NCI-H2107 treated with DMSO at 0.1 percent for 48 hours (cell line): ENCODE results near the gene TMEM176B.
A peak's percentile ranks its signal among the peaks of the same experiment; 100 is the strongest.
"Not testable (repeated sequence)": the region's sequence is repeated elsewhere in the genome, so short reads cannot be mapped to it uniquely, and the experiment has no call there.

Experiments used
- DNase-seq: peaks from one replicate; lab custom pipeline; 2025; ENCODE audit not compliant: unreplicated experiment; lab: John Stamatoyannopoulos, UW

Gene TMEM176B

DNA sequence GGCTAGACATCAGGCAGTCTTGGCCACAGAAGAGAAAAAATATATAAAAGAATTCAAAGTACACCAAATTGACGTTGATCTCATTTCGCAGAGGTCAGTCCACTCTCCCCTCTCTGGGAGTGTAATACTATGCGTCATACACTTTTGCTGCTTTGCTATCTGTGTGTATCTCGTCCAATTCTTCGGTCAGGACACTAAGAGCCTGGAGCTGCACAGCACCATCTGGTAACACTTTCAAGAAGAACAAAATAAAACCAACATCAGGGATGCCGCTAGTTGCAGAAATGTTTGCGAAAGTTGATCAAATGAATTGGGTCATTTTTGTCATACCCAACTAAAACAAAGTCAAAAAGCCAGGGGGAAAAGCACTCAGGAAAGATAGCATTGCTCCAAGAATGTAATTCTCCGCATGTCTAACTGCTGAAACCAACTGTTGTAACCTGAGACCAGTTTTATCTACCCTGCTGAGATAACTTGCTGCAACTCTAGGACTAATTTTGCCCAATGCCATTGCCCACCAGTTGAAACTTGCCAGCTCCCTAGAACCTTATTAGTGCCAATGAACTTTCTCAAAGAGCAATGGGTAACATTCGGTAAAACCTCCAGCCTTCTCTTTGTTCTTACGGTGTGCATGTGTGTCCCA lies 23.4 kb upstream of the TMEM176B start:
- DNase-seq = no peak

DNA sequence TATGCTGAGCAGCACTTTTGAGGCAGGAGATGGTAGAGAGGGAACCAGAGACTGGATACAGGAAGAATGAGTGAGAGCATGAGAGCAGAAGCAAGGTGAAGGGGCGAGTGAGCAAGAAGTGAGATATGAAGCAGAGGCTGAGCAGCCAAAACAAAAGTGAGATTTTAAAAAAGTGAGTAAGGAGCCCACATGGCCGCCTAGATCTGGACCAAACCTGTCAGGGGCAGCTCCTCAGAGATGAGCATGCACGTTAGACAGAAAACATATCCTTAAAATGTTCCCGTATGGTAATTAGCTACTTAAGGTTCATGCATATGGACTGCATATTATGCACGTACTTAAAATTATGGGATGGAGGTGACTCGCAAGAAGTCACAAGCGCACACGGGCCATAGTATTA lies 22.9 kb upstream of the TMEM176B start:
- no peak for DNase-seq

DNA sequence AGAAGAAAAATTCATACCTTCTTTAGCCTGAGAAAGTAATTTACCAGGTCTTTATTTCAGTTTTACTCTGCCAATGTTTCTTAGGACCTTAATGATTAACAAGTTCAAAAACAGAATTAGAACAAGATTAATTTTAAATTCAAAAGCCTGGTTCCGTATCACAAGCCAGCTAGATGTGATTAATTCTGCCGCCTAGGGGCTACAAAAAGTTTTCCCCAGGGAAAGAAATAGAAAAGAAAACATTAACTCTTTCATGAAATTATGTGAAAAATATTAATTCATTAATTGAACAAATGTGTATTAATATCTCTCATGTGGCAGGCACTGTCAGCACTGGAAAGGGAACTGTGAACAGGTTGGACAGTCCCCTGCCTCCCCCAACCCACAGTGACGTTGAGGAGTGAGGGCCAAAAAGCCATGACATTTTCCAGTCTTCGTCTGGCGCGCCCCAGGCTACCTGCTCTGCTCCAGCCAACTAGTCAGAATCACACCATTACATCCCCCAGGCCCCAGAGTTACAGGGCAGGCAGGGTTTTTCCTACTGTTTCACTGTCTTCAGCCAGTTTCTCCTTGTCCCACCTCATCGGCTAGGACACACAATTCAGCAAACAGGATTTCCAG lies 20.5 kb upstream of the TMEM176B start:
- no peak for DNase-seq

DNA sequence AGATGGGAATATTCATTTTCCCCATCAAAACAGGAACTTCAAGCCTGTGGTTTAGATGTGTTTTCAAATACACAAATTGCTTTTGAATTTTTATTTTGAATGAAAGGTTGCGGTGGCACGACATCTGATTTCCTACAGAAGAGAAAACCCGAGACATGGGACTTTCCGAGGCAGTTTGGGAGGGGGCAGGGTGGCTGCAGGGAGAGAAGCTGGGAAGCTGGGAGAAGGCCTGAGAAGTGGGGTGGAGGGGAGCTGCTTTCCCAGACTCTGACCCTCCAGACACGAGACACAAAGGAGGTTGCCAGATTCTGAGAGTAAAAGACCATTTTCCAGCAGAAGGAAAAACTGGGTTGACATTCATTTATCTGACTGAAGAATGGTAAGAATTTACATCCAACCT lies 20.0 kb upstream of the TMEM176B start:
- DNase-seq = no peak

DNA sequence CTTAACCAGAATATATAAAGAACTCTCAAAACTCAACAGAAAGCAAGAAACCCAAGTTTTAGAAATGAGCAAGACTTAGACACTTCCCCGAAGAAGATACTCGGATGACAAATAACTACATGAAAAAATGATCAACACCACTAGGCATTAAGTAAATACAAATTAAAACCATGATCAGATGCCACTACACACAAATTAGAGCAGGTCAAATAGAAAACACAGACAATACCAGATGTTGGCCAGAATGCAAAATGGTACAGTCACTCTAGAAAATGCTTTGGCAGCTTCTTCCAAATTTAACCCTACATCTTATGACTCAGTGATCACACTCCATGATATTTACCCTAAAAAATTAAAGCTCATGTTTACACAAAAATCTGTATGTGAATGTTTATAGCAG lies 18.8 kb upstream of the TMEM176B start:
- DNase-seq = no peak

DNA sequence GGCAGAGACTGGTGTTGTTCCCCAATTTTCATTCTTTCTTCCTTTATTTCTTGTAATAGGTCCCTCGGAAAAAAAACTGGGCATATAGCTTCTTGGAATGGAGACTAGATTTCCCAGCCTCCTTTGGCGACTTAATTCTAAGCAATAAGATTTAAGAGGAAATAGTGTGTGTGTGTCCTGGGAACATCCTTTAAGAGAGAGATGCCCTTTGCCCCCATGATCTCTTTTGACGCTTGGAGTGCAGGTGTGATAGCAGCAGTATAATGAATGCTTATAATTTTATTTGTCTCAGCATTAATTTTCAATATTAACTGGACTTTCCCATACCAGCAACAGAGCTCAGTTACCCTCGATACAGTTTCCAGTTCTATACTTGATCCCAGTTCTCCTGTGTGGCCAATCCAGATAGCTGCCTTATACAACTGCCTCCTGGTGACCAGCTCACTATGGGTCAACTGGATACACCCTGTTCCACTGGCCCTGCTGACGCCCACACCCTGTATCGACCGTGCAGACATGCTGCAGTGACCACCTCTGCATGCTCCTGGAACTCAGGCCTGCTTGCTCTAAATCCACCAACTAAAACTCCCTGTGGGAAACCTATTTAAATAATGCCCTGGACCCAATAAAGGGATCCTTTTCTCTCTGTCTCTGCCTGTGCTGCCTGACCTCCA lies 14.3 kb upstream of the TMEM176B start:
- no peak for DNase-seq

DNA sequence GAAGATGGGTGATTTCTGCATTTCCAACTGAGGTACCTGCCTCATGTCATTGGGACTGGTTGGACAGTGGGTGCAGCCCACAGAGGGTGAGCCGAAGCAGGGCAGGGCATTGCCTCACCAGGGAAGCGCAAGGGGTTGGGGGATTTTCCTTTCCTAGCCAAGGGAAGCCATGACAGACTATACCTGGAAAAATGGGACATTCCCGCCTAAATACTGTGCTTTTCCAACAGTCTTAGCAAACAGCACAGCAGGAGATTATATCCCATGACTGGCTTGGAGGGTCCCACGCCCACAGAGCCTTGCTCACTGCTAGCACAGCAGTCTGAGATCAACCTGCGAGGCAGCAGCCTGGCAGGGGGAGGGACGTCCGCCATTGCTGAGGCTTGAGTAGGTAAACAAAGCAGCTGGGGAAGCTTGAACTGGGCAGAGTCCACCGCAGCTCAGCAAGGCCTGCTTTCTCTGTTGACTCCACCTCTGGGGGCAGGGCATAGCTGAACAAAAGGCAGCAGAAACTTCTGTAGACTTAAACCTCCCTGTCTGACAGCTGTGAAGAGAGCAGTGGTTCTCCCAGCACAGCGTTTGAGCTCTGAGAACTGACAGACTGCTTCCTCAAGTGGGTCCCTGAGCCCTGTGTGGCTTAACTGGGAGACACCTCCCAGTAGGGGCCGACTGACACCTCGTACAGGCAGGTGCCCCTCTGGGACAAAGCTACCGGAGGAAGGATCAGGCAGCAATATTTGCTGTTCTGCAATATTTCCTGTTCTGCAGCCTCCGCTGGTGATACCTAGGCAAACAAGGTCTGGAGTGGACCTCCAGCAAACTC lies 7.7 kb upstream of the TMEM176B start:
- not testable (repeated sequence) for DNase-seq

DNA sequence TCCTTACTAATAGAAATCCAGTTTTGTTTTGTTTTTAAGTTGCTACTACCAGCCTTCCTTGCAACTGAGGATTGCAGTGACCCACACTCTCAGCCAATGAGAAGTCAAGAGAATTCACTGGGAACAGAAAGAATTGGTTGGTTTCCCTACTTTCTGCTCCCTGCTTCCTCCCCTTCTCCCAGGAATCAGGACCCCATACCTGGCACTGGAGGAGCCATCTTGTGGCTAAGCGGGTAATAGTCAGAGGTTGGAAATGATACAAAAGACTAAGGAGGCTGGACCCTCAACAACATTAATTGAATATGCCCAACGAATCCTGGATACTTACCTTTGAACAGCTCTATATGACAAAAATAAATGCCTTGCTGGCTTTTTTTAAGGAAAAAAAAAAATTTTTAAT lies 6.7 kb upstream of the TMEM176B start:
- DNase-seq = no peak

DNA sequence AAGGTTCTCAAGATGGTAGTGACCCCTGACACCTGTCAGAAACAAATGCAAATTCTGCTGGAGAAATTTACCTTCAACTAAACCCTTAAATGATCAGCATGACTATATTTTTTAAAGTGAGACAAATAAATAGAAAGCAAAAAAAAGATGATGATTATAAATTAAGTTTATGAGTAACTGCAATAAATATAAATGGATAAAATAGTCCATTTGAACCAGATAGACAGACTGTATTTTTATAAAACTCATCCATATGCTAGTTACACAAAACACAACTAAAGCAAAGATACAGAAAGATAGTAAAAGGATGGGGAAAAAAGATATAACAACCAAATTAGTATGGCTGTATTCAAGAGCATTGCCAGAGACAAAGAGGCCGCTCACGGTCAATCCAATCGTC lies 6.3 kb upstream of the TMEM176B start:
- DNase-seq = no peak

DNA sequence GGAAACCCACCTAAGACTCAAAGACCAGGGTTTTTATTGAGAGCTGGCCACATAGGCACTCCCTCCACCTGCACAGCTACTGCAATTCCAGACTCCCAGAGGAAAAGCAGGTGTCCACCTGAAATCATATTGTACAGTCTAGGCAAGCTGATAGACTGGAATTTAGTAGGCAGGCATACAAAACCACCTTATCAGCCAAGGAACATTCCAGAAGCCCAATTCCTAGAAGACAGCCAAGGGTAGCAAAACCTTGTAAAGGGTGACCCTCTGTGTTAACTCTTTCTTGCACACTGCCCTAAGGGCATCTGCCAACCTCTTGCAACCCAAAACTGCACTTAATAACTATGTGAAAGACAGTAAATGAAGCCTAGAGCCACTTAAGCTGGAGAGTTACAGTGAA lies 5.7 kb upstream of the TMEM176B start:
- no peak for DNase-seq

DNA sequence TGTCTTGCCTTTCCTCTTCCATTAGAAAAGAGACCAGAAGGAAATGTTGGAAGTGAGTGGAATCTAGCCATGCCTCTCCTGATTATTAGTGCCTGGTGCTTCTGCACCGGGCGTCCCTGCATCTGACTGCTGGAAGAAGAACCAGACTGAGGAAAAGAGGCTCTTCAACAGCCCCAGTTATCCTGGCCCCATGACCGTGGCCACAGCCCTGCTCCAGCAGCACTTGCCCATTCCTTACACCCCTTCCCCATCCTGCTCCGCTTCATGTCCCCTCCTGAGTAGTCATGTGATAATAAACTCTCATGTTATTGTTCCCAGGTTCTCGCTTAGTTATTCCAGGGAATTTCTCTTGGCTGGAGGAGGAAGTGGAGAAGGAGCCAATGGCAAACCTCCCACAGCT lies 4.6 kb upstream of the TMEM176B start:
- DNase-seq = no peak

DNA sequence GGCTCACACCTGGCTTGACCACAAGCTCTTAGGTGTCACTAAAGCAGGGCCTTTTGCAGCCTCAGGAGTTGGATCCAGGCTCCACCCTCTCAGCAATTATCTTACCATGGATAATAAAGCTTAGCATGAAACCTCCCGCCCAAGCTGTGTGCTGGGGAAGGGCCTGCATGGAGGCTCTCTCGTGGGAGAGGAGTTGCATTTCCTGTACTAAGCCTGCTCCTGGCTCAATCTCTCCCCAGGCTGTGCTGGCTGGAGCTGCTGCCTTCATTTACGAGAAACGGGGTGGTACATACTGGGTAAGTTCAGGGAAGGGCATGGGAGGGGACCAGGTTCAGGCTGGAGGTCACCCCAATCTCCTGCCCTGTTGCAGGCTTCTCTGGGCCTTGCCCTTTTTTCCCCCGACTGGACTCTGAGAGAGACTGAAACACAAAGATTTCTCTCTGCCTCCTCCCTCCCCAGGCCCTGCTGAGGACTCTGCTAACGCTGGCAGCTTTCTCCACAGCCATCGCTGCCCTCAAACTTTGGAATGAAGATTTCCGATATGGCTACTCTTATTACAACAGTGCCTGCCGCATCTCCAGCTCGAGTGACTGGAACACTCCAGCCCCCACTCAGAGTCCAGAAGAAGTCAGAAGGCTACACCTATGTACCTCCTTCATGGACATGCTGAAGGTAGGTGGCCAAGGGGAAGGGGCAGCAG lies 3.1 kb upstream of the TMEM176B start:
- peak; percentile 41 for DNase-seq

DNA sequence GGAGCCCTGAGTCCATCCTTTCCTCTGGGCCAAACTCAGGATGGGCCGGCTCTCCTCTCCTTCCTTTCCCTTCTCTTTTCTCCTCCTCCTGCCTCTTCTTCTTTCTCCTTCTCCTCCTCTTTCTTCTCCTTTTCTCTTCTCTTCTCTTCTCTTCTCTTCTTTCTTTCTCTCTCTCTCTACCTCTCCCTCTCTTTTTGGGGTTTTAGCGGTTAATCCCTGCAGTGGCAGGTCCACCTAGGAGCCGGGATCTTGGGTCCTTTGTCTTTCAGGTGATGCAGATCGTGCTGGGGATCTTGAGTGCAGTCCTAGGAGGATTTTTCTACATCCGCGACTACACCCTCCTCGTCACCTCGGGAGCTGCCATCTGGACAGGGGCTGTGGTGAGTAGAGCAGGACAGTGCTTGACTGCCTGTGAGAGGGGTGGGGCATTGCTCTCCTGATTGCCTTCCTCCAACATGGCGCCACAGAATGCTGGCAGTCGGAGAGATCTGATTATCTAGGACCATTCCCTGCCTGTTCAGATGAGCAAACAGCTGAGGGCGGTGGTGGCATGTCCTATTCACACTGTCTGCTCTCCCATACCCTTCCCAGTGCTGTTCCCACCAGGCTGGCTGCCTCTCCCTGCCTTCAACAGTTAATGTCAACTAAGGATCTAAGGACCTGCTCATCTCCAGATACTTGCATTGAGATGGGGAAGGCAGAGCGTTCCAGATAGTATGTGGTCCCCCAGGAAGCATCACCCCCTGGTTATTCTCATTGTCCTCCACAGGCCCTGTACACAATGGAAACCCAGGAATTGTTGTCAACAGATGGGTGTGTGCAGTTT lies 2.0 kb upstream of the TMEM176B start:
- DNase-seq = no peak

DNA sequence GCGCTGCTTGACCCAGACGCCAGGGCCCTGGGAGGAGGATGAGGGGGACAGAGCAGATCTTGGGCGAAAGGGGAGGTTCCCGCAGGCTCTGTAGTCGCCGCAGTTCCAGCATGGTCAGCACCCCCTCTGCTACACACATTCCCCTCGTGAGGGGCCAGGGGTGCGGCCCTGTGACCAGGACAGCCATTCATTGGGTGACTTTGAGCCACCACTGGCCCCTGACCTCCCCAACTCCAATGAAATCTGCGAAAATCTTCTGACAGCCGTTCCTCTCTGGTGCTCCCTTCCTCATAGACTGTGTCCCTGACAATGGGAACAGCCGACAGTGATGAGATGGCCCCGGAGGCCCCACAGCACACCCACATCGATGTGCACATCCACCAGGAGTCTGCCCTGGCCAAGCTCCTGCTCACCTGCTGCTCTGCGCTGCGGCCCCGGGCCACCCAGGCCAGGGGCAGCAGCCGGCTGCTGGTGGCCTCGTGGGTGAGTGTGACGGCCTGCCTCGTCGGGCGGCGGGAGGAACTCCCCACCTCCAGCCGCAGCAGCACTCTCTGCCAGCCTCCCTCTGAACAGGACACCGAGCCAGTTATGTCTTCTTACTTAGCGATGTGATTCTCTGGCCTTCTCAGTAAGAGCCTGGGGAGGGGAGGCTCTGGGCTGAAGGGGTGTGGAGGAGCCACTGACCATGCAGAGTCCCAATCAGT lies 1.2 kb upstream of the TMEM176B start:
- no peak for DNase-seq

DNA sequence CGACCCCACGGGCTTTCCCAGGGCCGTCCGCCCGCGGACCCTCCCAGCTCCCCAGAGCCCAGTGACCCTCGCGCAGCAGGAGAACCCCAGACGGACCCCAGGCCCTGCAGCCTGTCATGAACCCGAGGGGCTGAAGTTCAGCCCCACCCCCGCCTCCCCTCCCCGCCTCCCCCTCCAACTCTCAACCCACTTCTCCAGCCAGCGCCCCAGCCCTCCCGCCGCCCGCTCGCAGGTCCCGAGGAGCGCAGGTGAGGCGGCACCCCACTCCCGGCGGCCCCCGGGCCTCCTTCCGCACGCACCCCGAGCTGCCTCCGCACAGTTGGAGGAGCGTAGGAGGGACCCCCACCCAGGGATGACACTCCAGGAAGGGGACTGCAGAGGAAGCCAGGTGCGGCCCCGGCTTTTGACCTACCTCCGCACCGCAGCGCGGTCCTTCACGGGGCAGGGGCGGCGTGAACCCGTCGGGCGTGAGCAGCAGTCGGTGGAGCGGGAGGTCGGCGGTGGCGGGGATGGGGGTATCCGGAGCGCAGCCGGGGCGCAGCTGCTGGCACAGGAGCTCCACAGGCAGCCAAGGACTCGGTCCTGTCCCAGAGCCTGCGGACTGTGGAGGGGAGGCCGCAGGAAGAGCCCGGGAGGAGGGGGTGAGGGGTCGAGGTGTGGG lies 547 bp upstream of the TMEM176B start, which contains the start of gene TMEM176A:
Gene TMEM176A, plus strand, starts transcription at position 189 of the 661 bp plus-strand sequence. CDS start 782 bp downstream, outside the sequence.
- no peak for DNase-seq

DNA sequence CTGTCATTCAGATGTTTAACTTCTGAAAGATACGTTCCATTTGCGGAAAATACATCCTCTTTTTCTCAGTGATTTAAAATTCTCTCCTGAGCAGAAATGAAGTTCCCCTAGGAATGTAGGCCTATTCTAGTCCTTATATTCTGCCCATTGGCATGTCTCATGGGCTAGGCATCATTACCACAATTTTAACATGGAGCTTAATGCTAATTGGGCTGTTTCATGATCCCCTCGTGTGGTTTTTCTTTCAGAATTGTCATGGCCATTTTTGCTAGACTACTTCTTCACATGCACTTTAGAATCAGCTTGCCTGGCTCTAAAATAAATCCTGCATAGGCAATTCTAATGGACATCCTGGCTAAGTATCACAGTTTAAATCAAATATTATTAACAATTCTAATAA lies 1.0 kb downstream of the TMEM176B start:
- DNase-seq = no peak

DNA sequence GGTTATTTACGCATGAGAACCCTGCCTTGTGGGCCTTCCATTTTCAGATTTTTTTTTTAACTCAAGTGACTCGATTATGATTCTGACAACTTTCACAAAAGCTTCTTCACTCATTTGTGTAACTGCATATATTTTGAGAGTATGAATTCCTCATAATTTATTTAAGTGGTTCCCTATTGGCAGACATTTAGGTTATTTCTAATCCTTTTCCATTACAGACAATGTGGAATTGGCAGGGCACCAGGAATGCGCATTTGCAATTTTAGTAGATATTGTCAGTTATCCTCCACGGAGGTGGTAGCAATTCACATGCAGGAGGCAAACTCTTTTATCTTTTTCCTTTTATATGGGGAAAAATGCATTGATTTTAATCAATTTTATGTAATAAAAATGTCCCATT lies 2.5 kb downstream of the TMEM176B start:
- DNase-seq = no peak

DNA sequence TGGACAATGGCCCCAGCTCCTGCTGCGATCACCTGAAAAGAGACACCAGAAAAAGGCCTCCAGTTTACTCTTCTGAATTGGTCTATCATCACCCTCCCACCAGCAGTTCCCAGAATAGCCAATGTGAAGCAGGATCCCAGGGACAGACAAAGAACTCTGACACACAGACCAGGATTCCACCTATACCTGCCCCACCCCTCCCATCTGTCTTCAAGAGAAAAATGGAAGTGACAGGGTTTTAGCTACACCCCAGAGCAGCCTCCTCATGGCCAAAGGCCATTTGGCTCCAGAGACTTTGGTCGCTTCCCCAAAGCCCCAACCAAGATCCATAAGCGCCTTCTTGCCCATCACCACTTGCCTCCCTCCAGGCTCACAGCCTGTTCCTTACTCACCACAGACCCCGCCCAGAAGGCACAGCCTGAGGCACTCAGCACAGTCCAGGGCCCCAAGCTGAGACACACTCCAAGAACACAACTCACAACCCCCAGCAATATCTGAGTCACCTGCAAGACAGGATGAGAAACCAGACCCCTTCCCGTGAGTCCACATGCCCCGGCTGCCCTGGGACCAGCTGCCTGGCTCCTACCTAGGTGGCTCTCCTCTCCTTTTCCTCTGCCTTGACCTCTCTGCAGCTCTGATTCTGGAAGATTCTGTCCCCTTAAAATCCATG lies 6.5 kb downstream of the TMEM176B start:
- DNase-seq = no peak
